ENCODE data around the gene LRRC8B. TPM values are rescaled to one million over a fixed set of nuclear protein-coding genes. Genes with fewer than 3 reads are reported as not detected.

Gene LRRC8B
- total and polyA plus RNA-seq, 2 donors (not counting 1 experiment from before 2014, with no cell fraction given), result 0.83 to 2.8 TPM

GRCh38 chr1:89576013-89576412 is 51.4 kb downstream of the LRRC8B start:
- H3K4me3 ChIP-seq (replicated peaks in 1 of 4; ENCODE audit: control extremely low read depth in 1 of 4, insufficient read depth in 1 of 4, low read depth in 3 of 4, low read length in 4 of 4), result no peak overlapping the region
- H3K4me1 ChIP-seq (ENCODE audit: control insufficient read depth, extremely low read depth, insufficient read depth, low read length), result no peaks in the 10 kb centered on the region
- no peaks in the 10 kb centered on the region for H3K36me3 ChIP-seq (ENCODE audit: control insufficient read depth, insufficient read depth, low read length)
- no peak overlapping the region for H3K4me2 ChIP-seq (ENCODE audit: extremely low read depth, insufficient read depth, low read length)
- H4K20me1 ChIP-seq (ENCODE audit: control insufficient read depth, extremely low read depth, insufficient read depth, low read length), result no peaks in the 10 kb centered on the region
- H3K9ac ChIP-seq (ENCODE audit: insufficient read depth, low read length), result no peak overlapping the region
- no peak for TF ChIP-seq CTCF (conservative IDR thresholded peaks at IDR 0.05 in 1 of 2, IDR thresholded peaks at IDR 0.05 in 1 of 2; ENCODE audit: low read depth in 1 of 2, low read length in 2 of 2)
- no peak for TF ChIP-seq EZH2 (IDR thresholded peaks at IDR 0.05; ENCODE audit: low read length, missing control alignments)
- no peak overlapping the region for H3K27ac ChIP-seq (ENCODE audit: insufficient read depth, low read length)
- H3K27me3 ChIP-seq (ENCODE audit: control insufficient read depth, insufficient read depth, low read length), result no peaks in the 10 kb centered on the region
- H3K79me2 ChIP-seq (ENCODE audit: control insufficient read depth, insufficient read depth, low read length), result no peaks in the 10 kb centered on the region
- no peak overlapping the region for H2AFZ ChIP-seq (ENCODE audit: low read length)
- no peak for DNase-seq (ENCODE audit: low read depth in 2 of 2)
- H3K9me3 ChIP-seq (ENCODE audit: control insufficient read depth, insufficient read depth, low read depth, low read length), result no peaks in the 10 kb centered on the region

DNA sequence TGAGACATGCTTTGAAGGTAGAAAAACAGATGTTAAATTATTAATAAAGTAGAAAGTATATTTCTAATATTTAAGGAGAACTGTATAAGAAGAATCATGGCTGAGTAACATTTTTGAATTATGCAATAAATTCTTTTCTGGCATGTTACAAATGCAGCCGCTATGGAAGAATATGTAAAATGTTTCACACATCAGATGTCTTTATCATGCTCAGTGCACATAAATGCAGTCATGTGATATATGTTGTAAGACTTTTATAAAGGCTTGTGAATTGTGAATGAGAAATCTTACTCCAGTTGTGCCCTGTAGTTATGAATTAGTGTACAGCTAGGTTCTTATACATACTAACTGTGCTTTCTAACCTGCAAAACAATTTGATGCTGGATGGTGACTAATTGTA is 53.5 kb downstream of the LRRC8B start:
- H3K27me3 ChIP-seq (ENCODE audit: control insufficient read depth, insufficient read depth, low read length), result no peaks in the 10 kb centered on the region
- no peak overlapping the region for H3K27ac ChIP-seq (ENCODE audit: insufficient read depth, low read length)
- H2AFZ ChIP-seq (ENCODE audit: low read length), result no peak overlapping the region
- H3K79me2 ChIP-seq (ENCODE audit: control insufficient read depth, insufficient read depth, low read length), result no peaks in the 10 kb centered on the region
- no peaks in the 10 kb centered on the region for H3K9me3 ChIP-seq (ENCODE audit: control insufficient read depth, insufficient read depth, low read depth, low read length)
- peak in 1 of 2 donors; percentile 43 for DNase-seq (ENCODE audit: low read depth in 2 of 2)
- no peaks in the 10 kb centered on the region for H3K36me3 ChIP-seq (ENCODE audit: control insufficient read depth, insufficient read depth, low read length)
- H3K4me3 ChIP-seq (replicated peaks in 1 of 4; ENCODE audit: control extremely low read depth in 1 of 4, insufficient read depth in 1 of 4, low read depth in 3 of 4, low read length in 4 of 4), result no peak overlapping the region
- H3K4me1 ChIP-seq (ENCODE audit: control insufficient read depth, extremely low read depth, insufficient read depth, low read length), result no peaks in the 10 kb centered on the region
- H3K9ac ChIP-seq (ENCODE audit: insufficient read depth, low read length), result no peak overlapping the region
- H3K4me2 ChIP-seq (ENCODE audit: extremely low read depth, insufficient read depth, low read length), result no peak overlapping the region
- TF ChIP-seq CTCF (conservative IDR thresholded peaks at IDR 0.05 in 1 of 2, IDR thresholded peaks at IDR 0.05 in 1 of 2; ENCODE audit: low read depth in 1 of 2, low read length in 2 of 2), result no peak
- no peak for TF ChIP-seq EZH2 (IDR thresholded peaks at IDR 0.05; ENCODE audit: low read length, missing control alignments)
- H4K20me1 ChIP-seq (ENCODE audit: control insufficient read depth, extremely low read depth, insufficient read depth, low read length), result no peaks in the 10 kb centered on the region

GRCh38 chr1:89578946-89579684 is 54.5 kb downstream of the LRRC8B start:
- Histone ChIP-seq H3K9me3 (ENCODE audit: control insufficient read depth, insufficient read depth, low read depth, low read length) (no peaks in the 10 kb centered on the region), H3K27me3 (ENCODE audit: control insufficient read depth, insufficient read depth, low read length) (no peaks in the 10 kb centered on the region), H4K20me1 (ENCODE audit: control insufficient read depth, extremely low read depth, insufficient read depth, low read length) (no peaks in the 10 kb centered on the region), H2AFZ (ENCODE audit: low read length) (no peak overlapping the region), H3K36me3 (ENCODE audit: control insufficient read depth, insufficient read depth, low read length) (no peaks in the 10 kb centered on the region), H3K4me1 (ENCODE audit: control insufficient read depth, extremely low read depth, insufficient read depth, low read length) (no peaks in the 10 kb centered on the region), H3K4me3 (replicated peaks in 1 of 4; ENCODE audit: control extremely low read depth in 1 of 4, insufficient read depth in 1 of 4, low read depth in 3 of 4, low read length in 4 of 4) (no peak overlapping the region), H3K79me2 (ENCODE audit: control insufficient read depth, insufficient read depth, low read length) (no peaks in the 10 kb centered on the region), H3K27ac (ENCODE audit: insufficient read depth, low read length) (no peak overlapping the region), H3K4me2 (ENCODE audit: extremely low read depth, insufficient read depth, low read length) (no peak overlapping the region), H3K9ac (ENCODE audit: insufficient read depth, low read length) (no peak overlapping the region)
- TF ChIP-seq EZH2 (IDR thresholded peaks at IDR 0.05; ENCODE audit: low read length, missing control alignments), result no peak
- no peak for TF ChIP-seq CTCF (conservative IDR thresholded peaks at IDR 0.05 in 1 of 2, IDR thresholded peaks at IDR 0.05 in 1 of 2; ENCODE audit: low read depth in 1 of 2, low read length in 2 of 2)
- DNase-seq (ENCODE audit: low read depth in 2 of 2), result no peak

Measured in fibroblast of lung (primary cell).